PC-9 (cell line): Measurements from ENCODE around the gene TTLL9. TPM values are rescaled to one million over a fixed set of nuclear protein-coding genes. Genes with fewer than 3 reads are reported as not detected.

ENCODE experiments used
- BruUV-seq: library from RNA; stranded (reverse); fragments of 400-500 nt; replicated peaks from 2 replicates; lab custom pipeline; 2021; lab: Mats Ljungman, UMichigan
- CTCF ChIA-PET: fragments of 300-600 bp; sonication (Branson Sonifier 250); formaldehyde crosslinking; loops from one replicate; lab custom pipeline; 2022; ENCODE audit warnings: antibody characterized with exemption; lab: Charles Lee
- POLR2A ChIA-PET: fragments of 300-600 bp; sonication (Branson Sonifier 250); formaldehyde crosslinking; loops from one replicate; lab custom pipeline; 2022; ENCODE audit warnings: antibody characterized with exemption; ENCODE audit not compliant: unreplicated experiment; lab: Charles Lee
- DNase-seq, 2 experiments: peaks; one replicate each; pipeline versions ENCODE4 v3.0.0 to v3.0.0-alpha.2; 2015 to 2022; ENCODE audit warnings: mixed read lengths in 1 of 2
- H2AFZ ChIP-seq: fragments of 200-600 bp; sonication (generic); 2 replicates; pipeline ENCODE4 v1.8.1; 2017; ENCODE audit warnings: antibody characterized with exemption
- H3F3A ChIP-seq: fragments of 200-600 bp; sonication (generic); 2 replicates; pipeline ENCODE4 v1.8.1; 2017; ENCODE audit warnings: antibody characterized with exemption, mild to moderate bottlenecking, low read depth; ENCODE audit not compliant: insufficient read depth
- H3K27ac ChIP-seq: fragments of 200-600 bp; sonication (generic); 2 replicates; pipeline ENCODE4 v1.6.1; 2016; ENCODE audit warnings: mixed run types
- H3K27me3 ChIP-seq: fragments of 200-600 bp; sonication (generic); 2 replicates; pipeline ENCODE4 v1.6.1; 2016; ENCODE audit warnings: low read depth, mixed run types; ENCODE audit not compliant: insufficient read depth
- H3K36me3 ChIP-seq: fragments of 200-600 bp; sonication (generic); 2 replicates; pipeline ENCODE4 v1.6.1; 2016; ENCODE audit warnings: low read depth, mixed run types
- H3K4me1 ChIP-seq: fragments of 200-600 bp; sonication (generic); replicated peaks from 2 replicates; pipeline ENCODE4 v1.6.1; 2016; ENCODE audit warnings: mixed run types; ENCODE audit not compliant: insufficient read depth
- H3K4me2 ChIP-seq: fragments of 200-600 bp; sonication (generic); 2 replicates; pipeline ENCODE4 v1.6.1; 2017; ENCODE audit warnings: mixed run types
- H3K4me3 ChIP-seq: fragments of 200-600 bp; sonication (generic); 2 replicates; pipeline ENCODE4 v1.6.1; 2016; ENCODE audit warnings: mixed run types
- H3K79me2 ChIP-seq: fragments of 200-600 bp; sonication (generic); 2 replicates; pipeline ENCODE4 v1.6.1; 2017; ENCODE audit warnings: low read depth, mixed run types
- H3K9me2 ChIP-seq: fragments of 200-600 bp; sonication (generic); 2 replicates; pipeline ENCODE4 v1.8.1; 2017; ENCODE audit warnings: mild to moderate bottlenecking; ENCODE audit not compliant: insufficient read depth
- H3K9me3 ChIP-seq: fragments of 200-600 bp; sonication (generic); 2 replicates; pipeline ENCODE4 v1.8.1; 2016; ENCODE audit warnings: low read depth; ENCODE audit not compliant: insufficient read depth
- H4K20me1 ChIP-seq: fragments of 200-600 bp; sonication (generic); 2 replicates; pipeline ENCODE4 v1.8.1; 2017; ENCODE audit not compliant: insufficient read depth
- CTCF ChIP-seq: fragments of 200-600 bp; sonication (generic); conservative IDR thresholded peaks from 2 replicates; pipeline ENCODE4 v1.6.1; 2017; ENCODE audit warnings: mixed run types, antibody characterized with exemption, mild to moderate bottlenecking, moderate library complexity
- EZH2 ChIP-seq: fragments of 200-600 bp; sonication (generic); IDR thresholded peaks from 2 replicates; pipeline ENCODE4 v1.8.0; 2017; ENCODE audit warnings: antibody characterized with exemption, low read depth
- intact Hi-C: fragments of 100-400 bp; cut with micrococcal nuclease; formaldehyde crosslinking; loops from one replicate; pipeline ENCODE4 v1.10.0; 2022; ENCODE audit not compliant: unreplicated experiment
- total RNA-seq: library from RNA; stranded (reverse); gene quantifications from 2 replicates; pipeline ENCODE4 v1.2.3, GENCODE V29; 2021

Gene TTLL9
- total RNA-seq, 1 experiment from 2014 or later, result 1.8 TPM

- Histone ChIP-seq H4K20me1 (0 out of 2 replicates have a peak, but pooled peaks cover 7% of the 10 kb centered on the region), H3K4me1 (peaks cover 8% of the 10 kb centered on the region), H3K9me3 (no peaks in the 10 kb centered on the region), H2AFZ (no peak overlapping the region), H3K4me3 (no peak overlapping the region), H3K9me2 (no peaks in the 10 kb centered on the region), H3K27ac (no peak overlapping the region), H3K4me2 (no peak overlapping the region), H3F3A (no peaks in the 10 kb centered on the region), H3K36me3 (peaks cover 4% of the 10 kb centered on the region; the same call in 1 of the 2 replicates), H3K27me3 (peaks cover 21% of the 10 kb centered on the region), H3K79me2 (peaks cover 25% of the 10 kb centered on the region)
- POLR2A ChIA-PET, result no interaction called here
- intact Hi-C loops, result loop anchor here (5.0 kb wide), 3 partner anchors 64 to 139 kb away; no protein-coding TSS in a partner anchor
- TF ChIP-seq CTCF (no peak), EZH2 (no peak)
- CTCF ChIA-PET, result no interaction called here
- no TSS peak for BruUV-seq
- no peak for DNase-seq
Measured at GRCh38 chr20:31953556-31954148, 83.2 kb downstream of the TTLL9 start.

- H2AFZ ChIP-seq, result no peak overlapping the region
- H3K4me2 ChIP-seq, result no peak overlapping the region
- no peaks in the 10 kb centered on the region for H3K9me2 ChIP-seq
- no TSS peak for BruUV-seq
- ChIA-PET CTCF (interaction anchor here (0.7 kb wide), 1 partner anchor 568 kb away, joined by 3 read pairs; no protein-coding TSS in a partner anchor), POLR2A (no interaction called here)
- no peaks in the 10 kb centered on the region for H3F3A ChIP-seq
- TF ChIP-seq CTCF (no peak), EZH2 (no peak)
- peaks cover 23% of the 10 kb centered on the region for H3K79me2 ChIP-seq
- no peak overlapping the region for H3K27ac ChIP-seq
- no peak for DNase-seq
- peaks cover 8% of the 10 kb centered on the region for H3K4me1 ChIP-seq
- no peaks in the 10 kb centered on the region for H3K9me3 ChIP-seq
- peaks cover 30% of the 10 kb centered on the region for H3K27me3 ChIP-seq
- H4K20me1 ChIP-seq, result 0 out of 2 replicates have a peak, but pooled peaks cover 7% of the 10 kb centered on the region
- intact Hi-C loops, result loop anchor here (5.0 kb wide), 3 partner anchors 63 to 138 kb away; no protein-coding TSS in a partner anchor
- no peaks in the 10 kb centered on the region for H3K36me3 ChIP-seq
- no peak overlapping the region for H3K4me3 ChIP-seq
Measured at GRCh38 chr20:31954500-31954899, 84.1 kb downstream of the TTLL9 start.

GRCh38 chr20:31956556-31957526 is 86.4 kb downstream of the TTLL9 start:
- H2AFZ ChIP-seq, result no peak overlapping the region
- no peaks in the 10 kb centered on the region for H3K9me2 ChIP-seq
- no TSS peak for BruUV-seq
- H3K4me1 ChIP-seq, result no peaks in the 10 kb centered on the region
- no peak overlapping the region for H3K4me2 ChIP-seq
- no peak overlapping the region for H3K4me3 ChIP-seq
- CTCF ChIA-PET, result interaction anchor here (0.6 to 0.7 kb wide), 4 partner anchors 78 to 449 kb away, joined by 3 to 10 read pairs (median 4); no protein-coding TSS in a partner anchor
- TF ChIP-seq CTCF (no peak), EZH2 (no peak)
- intact Hi-C loops, result no loop called here
- no peaks in the 10 kb centered on the region for H3K36me3 ChIP-seq
- no peaks in the 10 kb centered on the region for H3K9me3 ChIP-seq
- H4K20me1 ChIP-seq, result no peaks in the 10 kb centered on the region
- DNase-seq, result no peak
- POLR2A ChIA-PET, result no interaction called here
- no peak overlapping the region for H3K27ac ChIP-seq
- no peaks in the 10 kb centered on the region for H3K79me2 ChIP-seq
- no peaks in the 10 kb centered on the region for H3F3A ChIP-seq
- peaks cover 44% of the 10 kb centered on the region for H3K27me3 ChIP-seq
